Adrenal gland (tissue), 5 donors: ENCODE results near the gene GPR176.

ENCODE experiments used
- POLR2A ChIP-seq, 2 donors: fragments of 450-650 bp; IDR thresholded peaks; one replicate each; pipeline ENCODE4 v1.6.1; 2017; ENCODE audit warnings: antibody characterized with exemption in 2 of 2, mild to moderate bottlenecking in 2 of 2, moderate library complexity in 1 of 2
- TF ChIP-seq, protein P1 (sequence below), 6 experiments: fragments of 450-650 bp in 4 of 6; fragments of 200-600 bp in 2 of 6; sonication (generic) in 1 of 6; IDR thresholded peaks; 1 replicate in 5 of 6; 2 replicates in 1 of 6; pipeline versions ENCODE4 v1.5.1 to v1.8.0; 2016 to 2021; ENCODE audit warnings: antibody characterized with exemption in 6 of 6, mild to moderate bottlenecking in 2 of 6, moderate library complexity in 1 of 6
- donor health status: DM: no; HTN: no; CAD: no.

GRCh38 chr15:39850436-39850835 is 69.6 kb downstream of the GPR176 start:
- TF ChIP-seq, protein P1, sequence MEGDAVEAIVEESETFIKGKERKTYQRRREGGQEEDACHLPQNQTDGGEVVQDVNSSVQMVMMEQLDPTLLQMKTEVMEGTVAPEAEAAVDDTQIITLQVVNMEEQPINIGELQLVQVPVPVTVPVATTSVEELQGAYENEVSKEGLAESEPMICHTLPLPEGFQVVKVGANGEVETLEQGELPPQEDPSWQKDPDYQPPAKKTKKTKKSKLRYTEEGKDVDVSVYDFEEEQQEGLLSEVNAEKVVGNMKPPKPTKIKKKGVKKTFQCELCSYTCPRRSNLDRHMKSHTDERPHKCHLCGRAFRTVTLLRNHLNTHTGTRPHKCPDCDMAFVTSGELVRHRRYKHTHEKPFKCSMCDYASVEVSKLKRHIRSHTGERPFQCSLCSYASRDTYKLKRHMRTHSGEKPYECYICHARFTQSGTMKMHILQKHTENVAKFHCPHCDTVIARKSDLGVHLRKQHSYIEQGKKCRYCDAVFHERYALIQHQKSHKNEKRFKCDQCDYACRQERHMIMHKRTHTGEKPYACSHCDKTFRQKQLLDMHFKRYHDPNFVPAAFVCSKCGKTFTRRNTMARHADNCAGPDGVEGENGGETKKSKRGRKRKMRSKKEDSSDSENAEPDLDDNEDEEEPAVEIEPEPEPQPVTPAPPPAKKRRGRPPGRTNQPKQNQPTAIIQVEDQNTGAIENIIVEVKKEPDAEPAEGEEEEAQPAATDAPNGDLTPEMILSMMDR (IDR thresholded peaks at IDR 0.05) = no peak
- no peak for TF ChIP-seq POLR2A (IDR thresholded peaks at IDR 0.05)
